Uterus (tissue), 4 donors: Measurements from ENCODE around the gene FBXL5. TPM values are rescaled to one million over a fixed set of nuclear protein-coding genes. Genes with fewer than 3 reads are reported as not detected.

Experiments
- DNase-seq, 2 donors: peaks; one replicate each; pipeline ENCODE4 v3.0.0-alpha.2; 2019 to 2020
- H3K27ac ChIP-seq, 2 donors: fragments of 200-600 bp; sonication (generic); 1 replicate in 1 of 2; 2 replicates in 1 of 2; pipeline ENCODE4 v1.5.1; 2016 to 2018
- H3K27me3 ChIP-seq, 2 donors: fragments of 200-600 bp; sonication (generic); one replicate each; pipeline ENCODE4 v1.5.1; 2018 to 2019; ENCODE audit warnings: control low read depth in 1 of 2
- H3K36me3 ChIP-seq, 2 donors: fragments of 200-600 bp; sonication (generic); one replicate each; pipeline ENCODE4 v1.5.1; 2019; ENCODE audit warnings: control low read depth in 1 of 2
- H3K4me1 ChIP-seq, 2 donors: fragments of 200-600 bp; sonication (generic); one replicate each; pipeline ENCODE4 v1.5.1; 2018 to 2019; ENCODE audit warnings: control low read depth in 1 of 2
- H3K4me3 ChIP-seq, 2 donors: fragments of 200-600 bp; sonication (generic); 1 replicate in 1 of 2; 2 replicates in 1 of 2; pipeline ENCODE4 v1.5.1; 2018 to 2019; ENCODE audit warnings: mild to moderate bottlenecking in 1 of 2
- H3K9me3 ChIP-seq, 2 donors: fragments of 200-600 bp; sonication (generic); one replicate each; pipeline ENCODE4 v1.5.1; 2019; ENCODE audit warnings: control low read depth in 1 of 2
- POLR2A ChIP-seq, 2 donors: fragments of 450-650 bp; IDR thresholded peaks; one replicate each; pipeline ENCODE4 v1.6.1; 2016; ENCODE audit warnings: antibody characterized with exemption in 2 of 2, mild to moderate bottlenecking in 1 of 2, moderate library complexity in 1 of 2
- intact Hi-C: fragments of 100-400 bp; cut with DNase I; formaldehyde crosslinking; loops from one replicate; pipeline ENCODE4 v1.15.1; 2023; ENCODE audit warnings: low total_unique reads
- total RNA-seq, 4 donors: library from RNA; depleted of rRNA in 3 of 4; stranded (reverse); fragments of >200 nt in 3 of 4; gene quantifications; one replicate each; pipeline versions ENCODE4 v1.1.0 to v1.2.4, GENCODE V29; 2014 to 2023
- TF ChIP-seq, protein P1 (sequence below), 4 experiments: fragments of 200-600 bp in 2 of 4; fragments of 450-650 bp in 2 of 4; sonication (generic) in 2 of 4; IDR thresholded peaks; one replicate each; pipeline ENCODE4 v1.5.1; 2016 to 2019; ENCODE audit warnings: antibody characterized with exemption in 4 of 4, mild to moderate bottlenecking in 2 of 4, moderate library complexity in 1 of 4
- donor health status: DM: yes; HTN: yes; CAD: no.

FBXL5 gene
- total RNA-seq, 4 donors from 2014 or later: 69.7 to 261 (median 136) TPM

DNA sequence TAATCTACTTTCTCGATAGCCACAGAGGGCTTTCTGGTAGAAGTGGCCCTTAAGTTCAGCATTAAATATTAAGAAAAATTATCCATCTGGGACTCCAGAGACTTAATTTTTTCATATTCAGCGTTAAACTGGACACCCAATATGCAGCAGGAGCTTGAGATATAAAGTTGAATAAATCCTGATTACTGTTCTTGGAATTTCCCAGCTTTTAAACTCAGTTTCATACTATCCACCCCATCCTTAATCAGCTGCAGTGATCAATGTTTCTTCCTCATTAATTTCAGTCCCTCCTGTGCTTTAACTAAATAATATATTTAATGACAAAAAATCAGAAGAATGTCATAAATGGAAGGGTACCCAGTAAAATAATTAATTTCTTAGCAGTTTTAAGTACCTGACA is 3.6 kb upstream of the FBXL5 start:
- TF ChIP-seq, protein P1, sequence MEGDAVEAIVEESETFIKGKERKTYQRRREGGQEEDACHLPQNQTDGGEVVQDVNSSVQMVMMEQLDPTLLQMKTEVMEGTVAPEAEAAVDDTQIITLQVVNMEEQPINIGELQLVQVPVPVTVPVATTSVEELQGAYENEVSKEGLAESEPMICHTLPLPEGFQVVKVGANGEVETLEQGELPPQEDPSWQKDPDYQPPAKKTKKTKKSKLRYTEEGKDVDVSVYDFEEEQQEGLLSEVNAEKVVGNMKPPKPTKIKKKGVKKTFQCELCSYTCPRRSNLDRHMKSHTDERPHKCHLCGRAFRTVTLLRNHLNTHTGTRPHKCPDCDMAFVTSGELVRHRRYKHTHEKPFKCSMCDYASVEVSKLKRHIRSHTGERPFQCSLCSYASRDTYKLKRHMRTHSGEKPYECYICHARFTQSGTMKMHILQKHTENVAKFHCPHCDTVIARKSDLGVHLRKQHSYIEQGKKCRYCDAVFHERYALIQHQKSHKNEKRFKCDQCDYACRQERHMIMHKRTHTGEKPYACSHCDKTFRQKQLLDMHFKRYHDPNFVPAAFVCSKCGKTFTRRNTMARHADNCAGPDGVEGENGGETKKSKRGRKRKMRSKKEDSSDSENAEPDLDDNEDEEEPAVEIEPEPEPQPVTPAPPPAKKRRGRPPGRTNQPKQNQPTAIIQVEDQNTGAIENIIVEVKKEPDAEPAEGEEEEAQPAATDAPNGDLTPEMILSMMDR (IDR thresholded peaks at IDR 0.05): no peak
- no peak for TF ChIP-seq POLR2A (IDR thresholded peaks at IDR 0.05)
- intact Hi-C loops: no loop called here
- no peak overlapping the region for H3K4me3 ChIP-seq
- H3K4me1 ChIP-seq: no peaks in the 10 kb centered on the region
- no peak overlapping the region for H3K27ac ChIP-seq
- no peak for DNase-seq
- H3K9me3 ChIP-seq: no peaks in the 10 kb centered on the region
- no peaks in the 10 kb centered on the region for H3K27me3 ChIP-seq
- no peaks in the 10 kb centered on the region for H3K36me3 ChIP-seq

DNA sequence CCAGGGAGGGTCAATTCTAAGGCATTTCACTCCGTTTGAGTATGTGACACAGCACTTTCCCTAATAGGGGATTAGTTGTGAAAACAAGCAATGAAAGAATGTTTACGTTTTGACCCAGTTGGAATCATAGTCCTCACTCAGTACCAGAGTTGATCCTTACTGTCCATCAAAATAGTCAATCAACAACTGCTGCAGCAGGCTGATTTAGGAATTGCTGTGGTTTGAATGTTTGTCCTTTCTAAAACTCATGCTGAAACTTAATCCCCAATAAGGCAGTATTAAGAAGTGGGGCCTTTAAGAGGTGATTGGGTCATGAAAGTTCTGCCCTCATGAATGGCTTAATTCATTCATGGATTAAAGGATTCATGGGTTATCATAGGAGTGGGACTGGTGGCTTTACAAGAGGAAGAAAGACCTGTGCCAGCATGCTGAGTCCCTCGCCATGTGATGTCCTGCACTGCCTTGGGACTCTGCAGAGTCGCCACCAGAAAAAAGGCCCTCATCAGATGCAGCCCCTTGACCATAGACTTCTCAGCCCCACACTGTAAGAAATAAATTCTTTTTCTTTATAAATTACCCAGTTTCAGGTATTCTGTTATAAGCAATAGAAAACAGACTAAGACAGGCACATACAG is 3.1 kb upstream of the FBXL5 start:
- H3K4me1 ChIP-seq: no peaks in the 10 kb centered on the region
- TF ChIP-seq, protein P1 (IDR thresholded peaks at IDR 0.05): no peak
- no peak for TF ChIP-seq POLR2A (IDR thresholded peaks at IDR 0.05)
- intact Hi-C loops: no loop called here
- H3K4me3 ChIP-seq: no peak overlapping the region
- H3K27ac ChIP-seq: no peak overlapping the region
- no peaks in the 10 kb centered on the region for H3K27me3 ChIP-seq
- H3K9me3 ChIP-seq: no peaks in the 10 kb centered on the region
- H3K36me3 ChIP-seq: no peaks in the 10 kb centered on the region
- no peak for DNase-seq

DNA sequence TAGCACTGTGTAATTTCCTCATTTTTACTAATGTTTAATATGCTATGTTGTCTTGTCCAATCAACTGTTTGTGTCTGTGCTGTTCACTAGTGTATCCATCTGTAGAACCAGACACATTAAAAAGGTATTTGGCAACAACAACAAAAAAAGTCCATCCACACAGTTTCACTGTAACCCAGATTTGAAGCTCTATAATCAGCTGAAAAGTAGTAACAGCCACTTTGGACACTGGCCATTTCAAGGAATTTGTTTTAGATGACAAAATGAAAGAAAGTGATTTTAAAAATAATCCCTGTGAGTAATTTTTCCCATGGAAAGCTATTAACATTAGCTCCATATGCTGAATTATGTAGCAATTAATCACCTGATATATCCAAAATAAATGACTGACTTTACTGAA is 2.2 kb upstream of the FBXL5 start:
- H3K36me3 ChIP-seq: no peaks in the 10 kb centered on the region
- H3K4me1 ChIP-seq: no peaks in the 10 kb centered on the region
- no peak overlapping the region for H3K27ac ChIP-seq
- DNase-seq: no peak
- H3K27me3 ChIP-seq: no peaks in the 10 kb centered on the region
- intact Hi-C loops: no loop called here
- H3K4me3 ChIP-seq: no peak overlapping the region
- no peaks in the 10 kb centered on the region for H3K9me3 ChIP-seq
- no peak for TF ChIP-seq POLR2A (IDR thresholded peaks at IDR 0.05)
- TF ChIP-seq, protein P1 (IDR thresholded peaks at IDR 0.05): no peak

DNA sequence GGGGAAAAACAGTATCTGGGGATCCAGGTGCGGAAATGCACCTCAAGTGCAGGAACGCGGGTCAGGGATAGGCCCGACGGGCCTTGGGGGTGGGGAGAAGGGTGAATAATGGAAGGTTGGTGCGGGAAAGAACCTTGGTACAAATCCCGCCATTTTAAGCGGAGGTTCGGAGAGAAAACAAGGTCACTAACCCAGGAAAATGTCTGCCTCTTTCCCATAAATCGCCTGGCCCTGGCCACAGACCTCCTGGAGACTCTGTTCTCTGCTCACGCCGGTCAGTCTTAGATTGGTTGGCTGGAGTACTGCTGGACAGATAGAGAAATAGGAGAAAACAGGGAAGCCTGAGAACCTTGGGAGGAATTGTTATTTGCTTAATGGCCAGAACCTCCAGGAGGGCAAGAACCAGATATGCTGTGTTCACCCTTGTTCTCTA is 897 bp upstream of the FBXL5 start:
- Histone ChIP-seq H3K36me3 (no peaks in the 10 kb centered on the region), H3K4me3 (peak overlapping the region; percentile 49 to 84), H3K27ac (peak overlapping the region; percentile 95 to 100), H3K27me3 (no peaks in the 10 kb centered on the region), H3K9me3 (no peaks in the 10 kb centered on the region), H3K4me1 (no peaks in the 10 kb centered on the region)
- TF ChIP-seq, protein P1 (IDR thresholded peaks at IDR 0.05): no peak
- no peak for TF ChIP-seq POLR2A (IDR thresholded peaks at IDR 0.05)
- intact Hi-C loops: no loop called here
- DNase-seq: peak in 1 of 2 donors; percentile 25

DNA sequence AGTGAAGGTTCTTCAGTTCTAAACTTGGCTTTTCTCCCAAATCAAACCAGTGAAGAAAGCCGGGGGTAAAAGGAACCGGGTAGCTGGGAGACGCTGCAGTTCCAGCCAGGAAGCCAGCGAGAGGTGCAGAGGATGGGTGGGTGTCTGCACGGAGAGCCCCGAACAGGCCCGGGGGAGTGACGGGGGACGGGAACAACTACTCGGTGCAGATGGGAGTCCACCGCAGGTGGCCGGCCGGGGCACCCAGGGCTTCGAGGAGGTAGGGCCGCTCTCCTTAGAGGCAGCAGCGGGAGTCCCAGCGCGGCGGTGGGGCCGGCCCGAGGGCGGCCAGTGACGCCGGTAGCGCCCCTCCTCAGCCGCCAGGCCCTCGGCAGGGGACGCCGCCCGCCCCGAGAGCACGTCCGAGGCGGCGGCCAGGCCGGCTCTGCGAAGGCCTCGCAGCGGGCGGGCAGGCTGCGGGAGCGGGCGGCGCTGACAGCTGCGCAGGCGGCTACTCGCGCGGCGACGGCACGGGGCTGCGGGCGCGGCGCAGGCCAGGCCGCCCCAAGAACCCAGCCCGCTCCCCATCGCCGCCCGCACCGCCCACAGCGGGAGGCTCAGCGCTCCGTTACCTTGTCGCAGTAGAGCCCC is 449 bp downstream of the FBXL5 start:
- Histone ChIP-seq H3K9me3 (no peaks in the 10 kb centered on the region), H3K4me1 (no peaks in the 10 kb centered on the region), H3K27me3 (no peaks in the 10 kb centered on the region), H3K4me3 (peak overlapping the region; percentile 49 to 84), H3K36me3 (no peaks in the 10 kb centered on the region), H3K27ac (peak overlapping the region; percentile 95 to 100)
- intact Hi-C loops: no loop called here
- peak; percentile 42 to 56 for DNase-seq
- TF ChIP-seq, protein P1 (IDR thresholded peaks at IDR 0.05): peak in 2 of 4 experiments; percentile 1 to 5
- no peak for TF ChIP-seq POLR2A (IDR thresholded peaks at IDR 0.05)
